Hematopoietic multipotent progenitor cell treated with erythropoietin and hydrocortisone succinate and interleukin-3 and kit ligand, for 15 days (in vitro differentiated cells): ENCODE results near the gene NR6A1.

Experiments used
- DNase-seq: peaks from one replicate; pipeline ENCODE4 v3.0.0-alpha.2; 2015; ENCODE audit warnings: low spot score

NR6A1 gene

GRCh38 chr9:124503713-124504529 lies 267.2 kb downstream of the NR6A1 start:
- no peak for DNase-seq

- DNase-seq = no peak
Observed at GRCh38 chr9:124502711-124503702, 268.1 kb downstream of the NR6A1 start.

DNA sequence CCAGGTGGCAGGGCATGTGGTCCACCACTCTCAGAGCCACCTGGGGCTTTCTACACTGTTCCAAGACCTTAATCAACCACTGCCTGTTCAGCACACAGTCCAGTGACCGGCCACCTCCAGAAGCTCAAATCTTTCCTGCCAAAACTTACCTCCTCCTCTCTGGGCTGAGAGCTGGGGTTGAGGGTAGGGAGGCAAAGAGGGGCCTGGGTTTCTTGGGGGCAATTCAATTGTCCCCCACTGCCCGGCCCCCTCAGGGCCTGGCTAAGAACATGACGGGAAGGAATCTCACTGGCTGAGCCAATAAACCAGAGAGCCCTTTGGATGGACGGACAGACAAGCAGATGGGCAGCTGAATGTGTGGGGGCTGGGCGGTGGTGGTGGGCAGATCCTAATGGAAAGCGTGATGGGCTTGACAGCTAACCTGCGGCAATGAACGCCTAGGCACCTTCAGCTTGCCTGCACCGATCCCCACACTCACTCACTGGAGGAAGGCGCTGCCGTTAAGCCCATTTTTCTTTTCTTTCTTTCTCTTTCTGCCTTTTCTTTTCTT lies 269.3 kb downstream of the NR6A1 start:
- DNase-seq = no peak

GRCh38 chr9:124500796-124501611 lies 270.1 kb downstream of the NR6A1 start:
- DNase-seq = no peak

- DNase-seq = no peak
Observed at GRCh38 chr9:124500028-124500795, 270.9 kb downstream of the NR6A1 start.

DNA sequence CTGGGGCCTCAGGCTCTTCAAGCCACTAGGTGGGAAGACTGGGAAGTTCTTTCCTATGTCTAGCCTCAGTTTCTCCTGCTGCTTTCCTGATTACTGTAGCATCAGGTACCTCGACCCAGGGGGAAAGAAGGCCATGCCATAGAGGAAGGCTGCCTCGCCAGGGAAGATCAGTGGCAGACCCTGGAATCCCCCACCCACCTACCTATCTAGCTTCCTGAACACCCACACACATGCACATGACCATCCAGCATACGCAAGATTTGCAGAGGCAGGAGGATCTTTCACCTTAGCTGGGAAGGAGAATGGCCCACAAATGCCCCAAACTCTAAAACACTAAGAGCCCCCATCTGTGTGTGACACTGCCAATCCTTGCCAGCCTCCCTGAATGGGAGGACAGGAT lies 271.9 kb downstream of the NR6A1 start:
- no peak for DNase-seq

DNA sequence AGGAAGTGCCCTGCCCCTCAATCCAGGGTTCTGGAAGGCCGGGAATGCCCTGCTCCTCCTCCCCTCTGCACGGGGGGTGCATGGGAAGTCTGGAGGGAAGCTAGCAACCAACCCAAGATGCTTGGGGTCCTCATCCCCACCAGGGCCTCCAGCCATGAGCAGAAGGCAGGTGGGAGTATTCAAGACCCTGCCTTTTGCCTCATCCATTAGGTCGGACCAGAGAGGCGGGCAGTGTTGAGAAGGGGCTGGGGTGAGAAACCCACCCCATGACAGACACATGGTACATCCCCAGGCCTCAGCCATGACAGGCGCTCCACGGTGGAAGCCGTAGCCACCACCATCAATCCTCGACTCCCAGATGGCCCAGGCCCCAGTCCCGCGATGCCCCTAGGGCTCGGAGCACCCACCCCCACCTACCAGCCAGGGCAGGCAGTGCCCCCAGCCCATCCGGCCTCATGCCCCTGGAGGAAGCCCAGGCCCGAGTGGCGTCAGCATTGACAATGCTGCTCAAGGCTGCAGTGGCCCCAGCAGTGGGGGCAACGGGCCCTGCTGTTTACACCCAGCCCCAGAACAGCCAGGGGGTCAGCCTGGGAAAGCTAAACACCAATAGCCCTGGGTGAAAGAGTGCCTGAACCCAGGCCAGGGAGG lies 272.5 kb downstream of the NR6A1 start:
- DNase-seq = no peak

DNA sequence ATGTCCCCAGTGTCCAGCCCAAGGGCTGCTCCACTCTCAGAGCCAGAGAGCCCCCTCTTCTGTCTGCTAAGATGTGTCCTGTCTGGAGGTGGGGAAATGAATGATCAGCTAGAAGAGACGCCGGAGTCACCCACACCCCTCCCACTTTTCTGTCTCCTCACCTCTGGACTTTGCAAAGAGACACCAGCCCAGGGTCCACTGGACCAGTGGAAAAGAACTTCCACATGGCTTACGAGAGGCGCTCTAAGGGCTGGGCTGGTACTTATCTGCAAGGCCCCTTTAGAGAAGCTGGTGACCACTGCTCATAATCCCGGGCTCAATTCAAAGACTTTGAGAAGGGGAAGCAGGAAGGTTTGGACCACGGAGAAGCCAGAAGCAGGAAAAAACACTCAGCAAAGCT lies 273.1 kb downstream of the NR6A1 start:
- no peak for DNase-seq

- DNase-seq = no peak
Observed at GRCh38 chr9:124497441-124497840, 273.7 kb downstream of the NR6A1 start.

DNA sequence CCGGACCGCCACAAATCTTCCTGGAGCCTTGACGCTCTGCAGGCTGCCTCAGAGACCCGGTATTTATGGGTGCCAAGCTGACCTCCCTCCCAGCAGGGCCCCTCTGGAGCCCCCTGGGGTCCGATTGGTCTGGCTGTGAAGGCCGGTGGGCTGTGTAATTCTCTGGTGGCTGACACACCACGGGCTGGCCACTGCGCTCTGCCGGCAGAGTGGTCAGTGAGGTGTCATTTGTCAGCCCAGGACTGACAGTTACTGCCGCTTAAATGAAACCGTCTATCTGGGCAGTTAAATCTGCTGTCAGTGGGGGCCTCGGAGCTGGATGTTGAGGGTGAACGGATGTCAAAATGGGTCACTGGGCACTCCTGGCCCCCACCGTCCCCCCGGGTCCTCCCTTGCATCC lies 274.6 kb downstream of the NR6A1 start:
- no peak for DNase-seq

DNA sequence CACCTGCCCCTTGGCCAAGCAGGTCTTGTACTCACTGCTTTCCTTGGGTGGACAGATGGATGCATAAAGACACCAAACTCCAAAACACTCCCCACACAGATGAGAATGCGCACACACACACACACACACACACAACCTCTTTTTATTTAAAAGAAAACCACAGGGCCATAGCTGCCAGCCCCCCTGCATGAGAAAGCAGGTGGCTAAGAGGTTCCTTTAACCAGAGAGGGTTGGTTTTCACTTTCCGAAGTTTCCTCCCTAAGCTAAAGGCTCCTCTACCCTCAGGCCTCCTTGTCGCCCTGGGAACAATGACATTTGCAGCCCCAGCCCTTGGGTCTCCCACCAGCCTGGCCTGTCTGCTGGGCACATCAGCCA lies 275.0 kb downstream of the NR6A1 start:
- DNase-seq = no peak

GRCh38 chr9:124495126-124496074 lies 275.7 kb downstream of the NR6A1 start:
- peak; percentile 12 for DNase-seq

DNA sequence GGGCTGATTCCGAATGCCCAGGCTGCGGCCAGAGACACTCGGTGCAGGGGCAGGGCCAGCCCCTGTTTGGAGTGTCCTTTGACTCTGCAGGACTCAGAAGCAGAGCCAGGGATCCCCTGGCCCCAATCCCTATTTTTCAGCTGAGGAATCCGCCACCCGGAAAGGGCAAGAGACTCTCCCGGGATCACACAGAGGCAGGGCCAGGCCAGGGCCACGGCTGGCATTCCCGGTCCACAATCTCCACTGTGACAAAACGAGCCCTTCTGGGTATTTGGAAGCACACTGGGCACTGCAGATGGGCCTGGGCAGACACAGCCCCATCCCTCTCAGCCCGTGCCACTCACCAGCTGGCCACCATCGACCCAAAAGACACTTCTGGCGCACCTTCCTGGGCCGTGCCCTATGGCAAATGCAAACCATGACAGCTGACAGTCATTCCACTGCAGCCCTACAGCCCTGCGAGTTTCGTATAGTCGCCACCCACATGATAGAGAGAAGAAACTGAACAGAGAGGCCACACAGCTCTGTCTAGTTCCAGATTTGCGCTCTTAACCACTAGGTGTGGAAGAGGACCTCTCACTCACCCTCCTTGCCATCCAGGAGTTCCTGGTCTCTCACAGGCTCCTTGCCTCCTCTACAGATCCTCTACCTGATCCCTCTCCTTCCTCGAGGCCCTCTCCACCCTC lies 277.2 kb downstream of the NR6A1 start:
- no peak for DNase-seq

DNA sequence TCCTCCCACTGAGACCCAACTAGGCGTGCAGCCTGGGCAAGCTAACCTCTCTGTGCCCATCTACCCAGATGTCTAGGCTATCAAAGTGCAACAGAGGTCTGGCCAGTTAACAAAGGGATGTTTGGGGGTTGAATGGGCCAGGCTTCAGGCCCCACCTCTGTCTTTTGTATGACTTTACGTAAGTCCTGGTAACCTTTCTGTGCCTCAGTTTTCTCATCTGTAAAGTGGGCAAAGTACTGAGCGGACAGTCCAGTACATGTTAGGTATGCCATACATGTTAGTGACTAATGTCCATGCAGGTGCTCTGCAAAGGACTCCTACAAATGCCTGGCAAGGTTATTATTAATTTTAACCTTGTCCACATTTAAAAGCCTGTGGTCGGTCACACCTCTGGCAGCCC lies 277.9 kb downstream of the NR6A1 start:
- no peak for DNase-seq

- no peak for DNase-seq
Observed at GRCh38 chr9:124492818-124493217, 278.3 kb downstream of the NR6A1 start.

GRCh38 chr9:124491049-124491975 lies 279.8 kb downstream of the NR6A1 start:
- DNase-seq = no peak

DNA sequence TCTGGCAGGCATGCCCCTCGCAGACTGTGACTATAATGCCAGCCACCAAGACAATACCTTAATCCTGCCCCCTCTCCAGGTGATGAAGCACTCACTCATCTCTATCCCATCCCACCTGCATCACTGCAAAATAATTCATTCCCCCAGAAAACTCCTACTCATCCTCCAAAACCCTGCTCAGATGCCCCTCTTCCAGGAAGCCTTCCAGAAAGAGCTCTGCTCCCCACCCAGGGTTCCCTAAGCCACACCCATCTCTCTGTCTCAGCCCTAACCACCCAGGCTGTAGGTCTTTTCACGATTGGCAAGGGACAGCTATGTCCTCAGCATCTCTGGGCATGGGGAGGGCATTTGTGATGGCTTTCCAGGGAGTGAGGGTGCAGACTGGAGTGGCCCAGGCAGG lies 281.1 kb downstream of the NR6A1 start:
- no peak for DNase-seq

- no peak for DNase-seq
Observed at GRCh38 chr9:124489222-124489621, 281.9 kb downstream of the NR6A1 start.
